SK-N-SH treated with all-trans-retinoic acid at 6 μM for 48 hours (cell line): ENCODE measurements around the gene TTYH2.

Source experiments
- ATAC-seq: fragments of 200-7000 bp; cut with Tn5 transposase; 3 replicates; pipeline ENCODE4 v1.9.1; 2020; ENCODE audit warnings: mild to moderate bottlenecking, moderate library complexity
- ARNTL ChIP-seq: fragments of 450-650 bp; formaldehyde crosslinking; IDR thresholded peaks from 2 replicates; pipeline ENCODE4 v1.5.0; 2020; ENCODE audit warnings: low read depth, mild to moderate bottlenecking, moderate library complexity, borderline replicate concordance
- BACH2 ChIP-seq: fragments of 250-450 bp; sonication (Bioruptor Pico); IDR thresholded peaks from 2 replicates; pipeline ENCODE4 v1.9.0; 2021; ENCODE audit warnings: mild to moderate bottlenecking, borderline replicate concordance
- CSDC2 ChIP-seq: fragments of 250-450 bp; sonication (Bioruptor Pico); IDR thresholded peaks from 2 replicates; pipeline ENCODE4 v1.5.0; 2020; ENCODE audit warnings: mild to moderate bottlenecking, moderate library complexity
- CSRNP3 ChIP-seq: fragments of 250-450 bp; sonication (Bioruptor Pico); IDR thresholded peaks from 2 replicates; pipeline ENCODE4 v1.5.1; 2021; ENCODE audit warnings: mild to moderate bottlenecking, moderate library complexity
- GLIS3 ChIP-seq: fragments of 250-450 bp; sonication (Bioruptor Pico); IDR thresholded peaks from 2 replicates; pipeline ENCODE4 v1.5.0; 2020; ENCODE audit warnings: mild to moderate bottlenecking, moderate library complexity
- ISL1 ChIP-seq: fragments of 250-450 bp; sonication (Bioruptor Pico); IDR thresholded peaks from 2 replicates; pipeline ENCODE4 v2.1.2; 2022; ENCODE audit warnings: mild to moderate bottlenecking, moderate library complexity
- OSR1 ChIP-seq: fragments of 250-450 bp; sonication (Bioruptor Pico); IDR thresholded peaks from 2 replicates; pipeline ENCODE4 v1.8.0; 2022; ENCODE audit warnings: moderate library complexity, mild to moderate bottlenecking, inconsistent platforms
- PATZ1 ChIP-seq: fragments of 250-450 bp; sonication (Bioruptor Pico); IDR thresholded peaks from 2 replicates; pipeline ENCODE4 v1.8.0; 2020; ENCODE audit warnings: mild to moderate bottlenecking, moderate library complexity, borderline replicate concordance
- POU6F1 ChIP-seq: fragments of 250-450 bp; sonication (Bioruptor Pico); IDR thresholded peaks from 2 replicates; pipeline ENCODE4 v1.8.0; 2021; ENCODE audit warnings: low read depth, mild to moderate bottlenecking, moderate library complexity, borderline replicate concordance
- PPARA ChIP-seq: fragments of 250-450 bp; sonication (Bioruptor Pico); IDR thresholded peaks from 2 replicates; pipeline ENCODE4 v1.5.0; 2020; ENCODE audit warnings: mild to moderate bottlenecking, borderline replicate concordance
- RARB ChIP-seq: fragments of 250-450 bp; sonication (Bioruptor Pico); IDR thresholded peaks from 2 replicates; pipeline ENCODE4 v1.8.0; 2021; ENCODE audit warnings: mild to moderate bottlenecking, moderate library complexity
- SNAI2 ChIP-seq: fragments of 250-450 bp; sonication (Bioruptor Pico); IDR thresholded peaks from 2 replicates; pipeline ENCODE4 v1.5.0; 2020; ENCODE audit warnings: mild to moderate bottlenecking, moderate library complexity
- TCF4 ChIP-seq: fragments of 250-450 bp; sonication (Bioruptor Pico); IDR thresholded peaks from 2 replicates; pipeline ENCODE4 v1.8.0; 2021; ENCODE audit warnings: mild to moderate bottlenecking, moderate library complexity, borderline replicate concordance
- TOX ChIP-seq: fragments of 250-450 bp; sonication (Bioruptor Pico); IDR thresholded peaks from 2 replicates; pipeline ENCODE4 v1.8.0; 2021; ENCODE audit warnings: mild to moderate bottlenecking, moderate library complexity, borderline replicate concordance
- TSHZ2 ChIP-seq: fragments of 250-450 bp; sonication (Bioruptor Pico); IDR thresholded peaks from 2 replicates; pipeline ENCODE4 v1.5.0; 2020; ENCODE audit warnings: mild to moderate bottlenecking, moderate library complexity
- ZC3H10 ChIP-seq: fragments of 250-450 bp; sonication (Bioruptor Pico); IDR thresholded peaks from 2 replicates; pipeline ENCODE4 v1.5.1; 2021; ENCODE audit warnings: mild to moderate bottlenecking, moderate library complexity
- ZFP3 ChIP-seq: fragments of 250-450 bp; sonication (Bioruptor Pico); IDR thresholded peaks from 2 replicates; pipeline ENCODE4 v1.5.0; 2020; ENCODE audit warnings: mild to moderate bottlenecking, moderate library complexity
- ZFP30 ChIP-seq: fragments of 450-650 bp; formaldehyde crosslinking; IDR thresholded peaks from 2 replicates; pipeline ENCODE4 v1.5.0; 2022; ENCODE audit warnings: mild to moderate bottlenecking, moderate library complexity
- ZNF565 ChIP-seq: fragments of 450-650 bp; formaldehyde crosslinking; conservative IDR thresholded peaks from 2 replicates; pipeline ENCODE4 v1.5.0; 2020; ENCODE audit warnings: low read depth, mild to moderate bottlenecking, moderate library complexity
- ZNF70 ChIP-seq: fragments of 450-650 bp; formaldehyde crosslinking; IDR thresholded peaks from 2 replicates; pipeline ENCODE4 v1.5.0; 2020; ENCODE audit warnings: mild to moderate bottlenecking, moderate library complexity

TTYH2 gene

GRCh38 chr17:74295625-74296547, 82.5 kb downstream of the TTYH2 start (continued):
- TF ChIP-seq ZFP30 (no peak), TCF4 (CRISPR knock-in tag) (no peak), SNAI2 (no peak), GLIS3 (CRISPR knock-in tag) (no peak), PPARA (no peak), ARNTL (CRISPR knock-in tag) (no peak)

- peak; percentile 54; the same call in 2 of the 3 replicates for ATAC-seq
- TF ChIP-seq TCF4 (CRISPR knock-in tag) (peak; percentile 44; the same call in 1 of the 2 replicates), POU6F1 (CRISPR knock-in tag) (no peak)
- TF ChIP-seq, all 23 proteins: peak for 1
Observed at GRCh38 chr17:74296548-74296936, 83.2 kb downstream of the TTYH2 start.

- no peak for ATAC-seq
- no peak for TF ChIP-seq ZNF70
- no peak for TF ChIP-seq SNAI2
- no peak for TF ChIP-seq CSRNP3 (CRISPR knock-in tag)
- no peak for TF ChIP-seq OSR1 (CRISPR knock-in tag)
- TF ChIP-seq ZC3H10 (CRISPR knock-in tag), result no peak
- no peak for TF ChIP-seq RARB (CRISPR knock-in tag)
- TF ChIP-seq GLIS3 (CRISPR knock-in tag), result no peak
- TF ChIP-seq TOX (CRISPR knock-in tag), result no peak
- no peak for TF ChIP-seq ZFP3
- TF ChIP-seq, all 23 proteins: peak for 0
Observed at GRCh38 chr17:74297941-74298340, 84.6 kb downstream of the TTYH2 start.

- ATAC-seq, result no peak
- TF ChIP-seq SNAI2 (no peak), PATZ1 (CRISPR knock-in tag) (no peak), BACH2 (CRISPR knock-in tag) (no peak), GLIS3 (CRISPR knock-in tag) (no peak), ARNTL (CRISPR knock-in tag) (no peak), ZFP30 (no peak), PPARA (no peak), RARB (CRISPR knock-in tag) (no peak), ZNF70 (no peak), POU6F1 (CRISPR knock-in tag) (no peak), ISL1 (CRISPR knock-in tag) (no peak), TSHZ2 (no peak), CSRNP3 (CRISPR knock-in tag) (no peak), TCF4 (CRISPR knock-in tag) (no peak), ZNF565 (CRISPR knock-in tag) (no peak), TOX (CRISPR knock-in tag) (no peak), CSDC2 (CRISPR knock-in tag) (no peak)
Observed at GRCh38 chr17:74298778-74299177, 85.4 kb downstream of the TTYH2 start.
